ENCODE results near the gene MAPKAPK3. TPM values are rescaled to one million over a fixed set of nuclear protein-coding genes. Genes with fewer than 3 reads are reported as not detected.

Gene MAPKAPK3
- total RNA-seq, 2 experiments from 2014 or later, result 204 to 205 TPM

DNA sequence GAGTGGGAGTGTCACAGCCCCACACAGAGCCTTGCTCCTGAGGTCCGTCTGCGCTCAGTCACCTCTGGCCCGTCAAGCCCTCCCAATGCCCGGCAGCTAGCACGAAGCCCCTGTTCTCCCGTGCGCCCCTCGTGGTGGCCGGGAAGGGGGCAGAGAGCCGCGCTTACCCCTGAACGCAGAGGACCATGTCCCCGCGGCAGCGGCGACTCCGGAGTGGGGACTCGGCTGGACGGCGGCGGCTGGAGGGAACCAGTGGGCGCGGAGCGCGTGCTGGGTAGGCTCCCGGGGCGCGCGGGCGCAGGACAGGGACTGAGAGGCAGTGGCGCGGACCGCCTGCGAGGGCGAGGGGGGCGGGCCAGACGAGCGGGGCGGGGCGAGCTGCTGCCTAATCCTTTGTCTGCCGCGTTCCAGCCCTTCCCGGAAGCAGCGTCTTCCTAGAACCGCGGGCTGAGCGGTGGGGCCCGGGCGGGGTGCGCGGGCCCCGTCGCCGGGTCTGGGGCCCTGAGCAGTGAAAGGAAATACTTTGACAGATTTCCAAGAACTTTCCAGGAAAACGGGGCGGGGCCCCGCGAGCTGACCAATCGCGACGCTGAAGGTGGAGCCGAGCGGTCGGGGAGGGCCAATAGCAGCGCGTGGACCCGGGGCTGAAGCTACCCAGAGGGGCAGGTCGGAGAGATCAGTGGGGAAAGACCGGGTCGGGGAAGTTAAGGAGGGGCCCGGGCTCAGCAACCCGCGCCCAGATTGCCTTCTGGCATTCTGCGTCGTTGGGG, 5.3 kb upstream of the MAPKAPK3 start, which contains the start of gene CISH:
CISH (minus strand) TSS at position 311 of the 770 bp plus-strand sequence; CDS start at position 187, 124 bp downstream.
- peaks cover 18% of the 10 kb centered on the region for H3K4me1 Mint-ChIP-seq (ENCODE audit: low read depth)

DNA sequence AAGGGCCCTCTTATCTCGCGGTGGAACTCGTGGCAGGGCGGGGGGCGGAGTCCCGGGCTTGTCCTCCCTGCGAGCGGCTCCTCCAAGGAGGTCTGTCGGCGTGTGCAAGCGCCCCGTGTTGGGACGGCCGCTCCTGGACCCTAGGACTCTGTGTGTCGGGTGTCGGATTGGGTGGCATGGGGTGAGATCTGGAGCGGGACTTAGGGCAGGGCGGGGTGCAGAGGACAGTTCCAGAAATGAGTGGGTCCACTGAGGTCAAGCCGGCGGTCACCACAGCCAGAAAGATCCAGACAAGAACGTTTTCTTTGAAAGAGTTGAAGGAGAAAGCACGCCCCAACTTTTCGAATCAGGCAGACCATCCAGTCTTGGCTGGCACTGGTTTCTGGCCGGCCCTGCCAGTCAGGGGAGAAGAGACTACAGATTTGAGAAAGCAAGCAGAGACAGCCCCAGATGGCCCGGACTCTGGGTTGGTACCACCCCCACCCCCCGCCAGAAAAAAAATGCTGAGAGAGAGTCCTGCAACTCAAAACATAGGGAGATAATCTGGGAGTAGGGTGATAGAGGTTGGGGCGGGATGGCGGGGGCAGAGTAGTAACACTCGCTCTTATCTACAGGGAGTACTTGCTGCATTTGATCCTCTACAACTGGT, 4.6 kb upstream of the MAPKAPK3 start:
- DNase-seq (no peak), ATAC-seq (no peak)
- TF ChIP-seq, protein P1, sequence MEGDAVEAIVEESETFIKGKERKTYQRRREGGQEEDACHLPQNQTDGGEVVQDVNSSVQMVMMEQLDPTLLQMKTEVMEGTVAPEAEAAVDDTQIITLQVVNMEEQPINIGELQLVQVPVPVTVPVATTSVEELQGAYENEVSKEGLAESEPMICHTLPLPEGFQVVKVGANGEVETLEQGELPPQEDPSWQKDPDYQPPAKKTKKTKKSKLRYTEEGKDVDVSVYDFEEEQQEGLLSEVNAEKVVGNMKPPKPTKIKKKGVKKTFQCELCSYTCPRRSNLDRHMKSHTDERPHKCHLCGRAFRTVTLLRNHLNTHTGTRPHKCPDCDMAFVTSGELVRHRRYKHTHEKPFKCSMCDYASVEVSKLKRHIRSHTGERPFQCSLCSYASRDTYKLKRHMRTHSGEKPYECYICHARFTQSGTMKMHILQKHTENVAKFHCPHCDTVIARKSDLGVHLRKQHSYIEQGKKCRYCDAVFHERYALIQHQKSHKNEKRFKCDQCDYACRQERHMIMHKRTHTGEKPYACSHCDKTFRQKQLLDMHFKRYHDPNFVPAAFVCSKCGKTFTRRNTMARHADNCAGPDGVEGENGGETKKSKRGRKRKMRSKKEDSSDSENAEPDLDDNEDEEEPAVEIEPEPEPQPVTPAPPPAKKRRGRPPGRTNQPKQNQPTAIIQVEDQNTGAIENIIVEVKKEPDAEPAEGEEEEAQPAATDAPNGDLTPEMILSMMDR (IDR thresholded peaks at IDR 0.05), result no peak
- Mint-ChIP-seq H3K27me3 (no peaks in the 10 kb centered on the region), H3K4me3 (peak overlapping the region; percentile 94), H3K27ac (peak overlapping the region; percentile 100), H3K36me3 (ENCODE audit: low read depth) (peaks cover 90% of the 10 kb centered on the region), H3K4me1 (ENCODE audit: low read depth) (peaks cover 18% of the 10 kb centered on the region), H3K9me3 (no peaks in the 10 kb centered on the region)
- CTCF ChIA-PET, result interaction anchor here (0.6 to 25.1 kb wide), 15 partner anchors 12 to 275 kb away, joined by 3 to 769 read pairs (median 7); partner anchors contain the start of genes C3orf18 and HEMK1
- intact Hi-C loops (cut with micrococcal nuclease), result loop anchor here (2.0 kb wide), 1 partner anchor 40 kb away; no protein-coding TSS in a partner anchor
- POLR2A ChIA-PET, result interaction anchor here (0.9 to 25.6 kb wide), 7 partner anchors 8 to 274 kb away, joined by 3 to 2276 read pairs (median 26); partner anchors contain the start of genes C3orf18, HEMK1, RASSF1 and TMEM115

More for the DNA sequence above, 5.3 kb upstream of the MAPKAPK3 start, which contains the start of gene CISH:
- peak; percentile 63 for ATAC-seq
- H3K27ac Mint-ChIP-seq, result peak within 1 kb of the TSS; percentile 100
- intact Hi-C loops (cut with micrococcal nuclease), result loop anchor here (2.0 kb wide), 1 partner anchor 39 kb away; no protein-coding TSS in a partner anchor
- DNase-seq, result peak; percentile 99
- H3K36me3 Mint-ChIP-seq (ENCODE audit: low read depth), result peaks cover 97% of the 10 kb centered on the region
- CTCF ChIA-PET, result interaction anchor here (0.7 to 25.1 kb wide), 11 partner anchors 11 to 274 kb away, joined by 3 to 769 read pairs (median 8); partner anchors contain the start of genes C3orf18 and HEMK1
- H3K27me3 Mint-ChIP-seq, result no peaks in the 10 kb centered on the region
- H3K9me3 Mint-ChIP-seq, result no peaks in the 10 kb centered on the region
- POLR2A ChIA-PET, result interaction anchor here (0.9 to 25.6 kb wide), 8 partner anchors 9 to 774 kb away, joined by 3 to 2276 read pairs (median 18); partner anchors contain the start of genes C3orf18, HEMK1, MANF and RASSF1
- H3K4me3 Mint-ChIP-seq, result peak within 1 kb of the TSS; percentile 94
- TF ChIP-seq, protein P1 (IDR thresholded peaks at IDR 0.05), result peak; percentile 25

DNA sequence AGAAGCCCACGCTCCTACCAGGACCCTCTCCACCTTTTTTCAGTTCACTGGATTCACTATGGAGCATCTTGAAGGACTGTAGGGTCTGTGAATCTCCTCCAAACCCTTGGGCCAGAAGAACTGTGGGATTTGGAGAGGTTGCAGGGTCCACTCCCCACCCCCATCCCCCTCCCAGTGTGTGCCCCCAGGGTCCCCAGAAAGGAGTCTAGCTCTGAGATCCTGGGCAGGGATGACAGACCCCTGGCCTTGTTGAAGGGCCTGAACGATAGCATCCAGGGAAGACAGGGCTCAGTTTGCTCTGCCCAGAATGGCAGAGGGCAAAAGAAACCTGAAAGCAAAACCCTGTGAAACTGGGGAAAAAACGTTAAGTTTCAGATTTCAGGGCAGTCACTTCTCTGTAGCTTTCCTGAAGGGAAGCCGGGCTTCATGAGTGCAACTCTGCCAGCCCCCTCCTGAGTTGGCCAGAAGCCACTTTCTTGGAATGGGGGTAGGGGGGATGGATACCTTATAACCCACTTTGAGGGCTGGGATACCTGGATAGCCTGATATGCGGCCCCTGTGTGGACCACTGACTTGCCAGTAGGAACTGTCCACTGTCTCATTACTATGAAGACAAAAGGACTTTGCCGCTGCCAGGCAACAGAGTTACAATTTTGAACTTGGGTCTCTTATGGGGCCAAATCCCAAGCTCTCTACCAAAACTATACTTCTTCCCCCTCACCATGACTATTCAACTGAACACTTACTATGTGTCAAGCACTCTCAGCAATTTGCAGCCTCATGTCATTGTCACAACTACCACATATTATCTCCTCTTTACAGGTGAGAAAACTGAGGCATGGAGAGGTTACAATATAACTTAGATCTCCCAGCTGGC, 3.7 kb upstream of the MAPKAPK3 start:
- Mint-ChIP-seq H3K9me3 (no peaks in the 10 kb centered on the region), H3K27ac (peak overlapping the region; percentile 100), H3K4me3 (peak overlapping the region; percentile 94), H3K4me1 (ENCODE audit: low read depth) (peaks cover 18% of the 10 kb centered on the region), H3K36me3 (ENCODE audit: low read depth) (peaks cover 88% of the 10 kb centered on the region), H3K27me3 (no peaks in the 10 kb centered on the region)
- ChIA-PET POLR2A (interaction anchor here (1.2 to 25.6 kb wide), 5 partner anchors 10 to 275 kb away, joined by 4 to 2276 read pairs (median 67); partner anchors contain the start of genes C3orf18, HEMK1 and RASSF1), CTCF (interaction anchor here (0.6 to 25.1 kb wide), 17 partner anchors 12 to 273 kb away, joined by 3 to 769 read pairs (median 4); partner anchors contain the start of genes C3orf18, HEMK1 and RASSF1)
- intact Hi-C loops (cut with micrococcal nuclease), result loop anchor here (2.0 kb wide), 1 partner anchor 40 kb away; no protein-coding TSS in a partner anchor
- TF ChIP-seq, protein P1 (IDR thresholded peaks at IDR 0.05), result no peak
- DNase-seq (no peak), ATAC-seq (no peak)

DNA sequence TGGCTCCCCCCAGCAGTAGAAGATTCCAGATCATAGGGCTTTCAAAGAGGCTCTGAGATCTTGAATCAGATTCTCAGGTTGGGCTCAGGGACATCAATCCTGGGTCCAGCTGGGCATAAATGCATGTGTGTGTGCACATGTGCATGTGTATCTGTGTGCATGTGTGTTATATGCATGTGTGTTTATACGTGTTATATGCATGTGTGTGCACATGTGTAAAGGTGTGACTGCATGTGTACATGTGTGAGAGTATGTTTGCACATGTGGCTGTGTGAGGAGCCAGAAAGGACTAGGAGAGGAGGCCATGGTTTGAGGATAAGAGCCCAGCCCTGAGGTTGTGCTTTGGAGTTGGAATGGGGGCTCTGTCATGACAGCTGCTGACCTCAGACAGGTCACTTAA, 1.8 kb upstream of the MAPKAPK3 start:
- peaks cover 32% of the 10 kb centered on the region for H3K4me1 Mint-ChIP-seq (ENCODE audit: low read depth)
- ChIA-PET CTCF (interaction anchor here (0.8 to 25.1 kb wide), 22 partner anchors 10 to 773 kb away, joined by 3 to 769 read pairs (median 14); partner anchors contain the start of genes C3orf18, DOCK3 and HEMK1), POLR2A (interaction anchor here (1.0 to 25.6 kb wide), 8 partner anchors 9 to 770 kb away, joined by 4 to 2276 read pairs (median 24); partner anchors contain the start of genes C3orf18, DOCK3, HEMK1 and MANF)
- H3K27ac Mint-ChIP-seq, result peak overlapping the region; percentile 94
- peak overlapping the region; percentile 94 for H3K4me3 Mint-ChIP-seq
- no peaks in the 10 kb centered on the region for H3K9me3 Mint-ChIP-seq
- no peak for ATAC-seq
- DNase-seq, result no peak
- intact Hi-C loops (cut with micrococcal nuclease), result loop anchor here (5.0 kb wide), 2 partner anchors 37 to 772 kb away; partner anchors contain the start of gene MANF
- TF ChIP-seq, protein P1 (IDR thresholded peaks at IDR 0.05), result no peak
- H3K27me3 Mint-ChIP-seq, result no peaks in the 10 kb centered on the region
- H3K36me3 Mint-ChIP-seq (ENCODE audit: low read depth), result peaks cover 87% of the 10 kb centered on the region

Measured in activated CD8-positive, alpha-beta T cell treated with anti-CD3 and anti-CD28 coated beads for 36 hours (primary cell).